ENCODE results near the gene KCTD1.

DNA sequence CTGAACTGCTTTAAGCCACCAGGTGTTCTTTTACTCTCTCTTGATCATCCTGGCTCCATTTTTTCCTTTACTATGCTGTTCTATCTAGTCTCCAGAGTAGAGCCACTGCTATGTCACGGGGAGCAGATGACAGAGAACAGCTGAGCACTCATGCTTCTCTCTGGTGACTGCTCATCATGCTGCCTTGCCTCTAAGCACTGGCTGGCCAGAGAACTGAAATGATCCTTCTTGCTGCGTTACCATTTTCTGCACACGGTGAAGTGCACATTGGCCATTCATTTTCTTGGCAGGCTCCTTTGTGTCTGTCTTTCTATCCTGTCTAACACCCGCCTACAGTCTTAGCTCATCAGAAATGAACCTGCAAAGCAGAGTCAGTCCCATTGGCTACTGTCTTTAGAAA is 86.0 kb downstream of the KCTD1 start:
- TF ChIP-seq, protein P1, sequence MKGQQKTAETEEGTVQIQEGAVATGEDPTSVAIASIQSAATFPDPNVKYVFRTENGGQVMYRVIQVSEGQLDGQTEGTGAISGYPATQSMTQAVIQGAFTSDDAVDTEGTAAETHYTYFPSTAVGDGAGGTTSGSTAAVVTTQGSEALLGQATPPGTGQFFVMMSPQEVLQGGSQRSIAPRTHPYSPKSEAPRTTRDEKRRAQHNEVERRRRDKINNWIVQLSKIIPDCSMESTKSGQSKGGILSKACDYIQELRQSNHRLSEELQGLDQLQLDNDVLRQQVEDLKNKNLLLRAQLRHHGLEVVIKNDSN (IDR thresholded peaks at IDR 0.05): no peak
- TF ChIP-seq, protein P2, sequence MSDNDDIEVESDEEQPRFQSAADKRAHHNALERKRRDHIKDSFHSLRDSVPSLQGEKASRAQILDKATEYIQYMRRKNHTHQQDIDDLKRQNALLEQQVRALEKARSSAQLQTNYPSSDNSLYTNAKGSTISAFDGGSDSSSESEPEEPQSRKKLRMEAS (IDR thresholded peaks at IDR 0.05): no peak
